ENCODE measurements around the gene TMEM229A. TPM values are rescaled to one million over a fixed set of nuclear protein-coding genes. Genes with fewer than 3 reads are reported as not detected.

Gene TMEM229A
- total and polyA plus RNA-seq, 2 donors (not counting 3 experiments of a cell fraction or from before 2014, with no cell fraction given), result not detected

- TF ChIP-seq MAX (IDR thresholded peaks at IDR 0.05; ENCODE audit: insufficient read depth, insufficient read length) (no peak), CTCF (IDR thresholded peaks at IDR 0.05; ENCODE audit: extremely low read depth in 1 of 2, insufficient read depth in 1 of 2, low read depth in 1 of 2, low read length in 2 of 2) (no peak), POLR2AphosphoS5 (IDR thresholded peaks at IDR 0.05; ENCODE audit: insufficient read depth, low read depth, low read length) (no peak), FOS (IDR thresholded peaks at IDR 0.05; ENCODE audit: borderline replicate concordance, insufficient read depth, low read length) (no peak), EZH2 (IDR thresholded peaks at IDR 0.05; ENCODE audit: borderline replicate concordance, low read depth, low read length, severe bottlenecking) (no peak), JUN (IDR thresholded peaks at IDR 0.05; ENCODE audit: borderline replicate concordance, insufficient read depth, insufficient read length, low read depth) (no peak), MYC (IDR thresholded peaks at IDR 0.05; ENCODE audit: low read depth, low read length) (no peak), GATA2 (IDR thresholded peaks at IDR 0.05; ENCODE audit: insufficient read depth, insufficient read length, low read depth, low read length) (no peak), POLR2A (IDR thresholded peaks at IDR 0.05; ENCODE audit: low read depth, low read length) (no peak)
- BruUV-seq (replicated peaks), result no TSS peak
- intact Hi-C loops (cut with micrococcal nuclease), result no loop called here
These were observed 33.2 kb downstream of the TMEM229A start for GRCh38 chr7:123999703-124000102.

More at GRCh38 chr7:123999703-124000102, 33.2 kb downstream of the TMEM229A start:
- H3K4me1 ChIP-seq (ENCODE audit: control insufficient read depth, extremely low read depth, insufficient read depth, low read length), result no peaks in the 10 kb centered on the region
- H3K4me2 ChIP-seq (ENCODE audit: insufficient read depth, low read length), result no peak overlapping the region
- H3K9me1 ChIP-seq (replicated peaks; ENCODE audit: control insufficient read depth, extremely low read depth, insufficient read depth, low read length), result no peaks in the 10 kb centered on the region
- no peak overlapping the region for H3K9ac ChIP-seq (replicated peaks; ENCODE audit: extremely low read depth, insufficient read depth, low read length)
- dilution Hi-C loops (cut with MboI; ENCODE audit: extremely low pct_ligation_motif_present, low sequenced_read_pairs), result no loop called here
- no peaks in the 10 kb centered on the region for H3K27me3 ChIP-seq (ENCODE audit: control insufficient read depth in 2 of 2, insufficient read depth in 2 of 2, low read length in 2 of 2)
- H3K79me2 ChIP-seq (ENCODE audit: control insufficient read depth, insufficient read depth, low read length), result no peaks in the 10 kb centered on the region
- H2AFZ ChIP-seq (ENCODE audit: low read depth, low read length), result no peak overlapping the region
- DNase-seq (ENCODE audit: low read depth, low spot score), result no peak
- FAIRE-seq, result no peak
- ChIA-PET CTCF (no interaction called here), POLR2A (no interaction called here)
- H3K36me3 ChIP-seq (ENCODE audit: control insufficient read depth in 2 of 2, extremely low read depth in 1 of 2, insufficient read depth in 2 of 2, low read length in 2 of 2), result no peaks in the 10 kb centered on the region
- H3K4me3 ChIP-seq (replicated peaks in 1 of 3; ENCODE audit: insufficient read depth in 1 of 3, low read depth in 1 of 3, low read length in 3 of 3), result no peak overlapping the region
- H3K9me3 ChIP-seq (replicated peaks; ENCODE audit: control insufficient read depth, insufficient read depth, low read length), result no peaks in the 10 kb centered on the region
- H3K27ac ChIP-seq (ENCODE audit: insufficient read depth, low read depth, low read length), result no peak overlapping the region
- no peaks in the 10 kb centered on the region for H4K20me1 ChIP-seq (replicated peaks; ENCODE audit: control insufficient read depth, extremely low read depth, insufficient read depth, low read length)
